ENCODE measurements around the gene HENMT1.

DNA sequence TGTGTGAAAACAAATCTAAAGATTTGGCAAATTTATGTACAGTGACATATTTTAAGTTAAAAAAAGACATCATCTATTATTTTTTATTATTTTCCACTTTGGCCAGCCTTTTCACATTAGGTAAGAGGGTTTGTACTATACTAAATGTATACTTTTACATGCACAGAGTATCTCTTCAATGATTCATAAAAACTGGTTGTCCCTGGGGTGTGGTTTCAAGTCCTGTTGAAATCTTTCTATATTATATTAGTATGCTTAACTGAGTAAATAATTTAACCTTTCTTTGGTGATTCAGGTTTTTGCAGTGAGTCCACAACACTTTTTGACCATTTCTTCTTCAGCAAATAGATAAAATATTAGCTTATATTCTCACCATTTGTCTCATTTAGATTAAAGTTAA lies 55.3 kb downstream of the HENMT1 start:
- no peak for TF ChIP-seq POLR2A (IDR thresholded peaks at IDR 0.05; ENCODE audit: low read depth, low read length)
- TF ChIP-seq POLR2AphosphoS5 (IDR thresholded peaks at IDR 0.05; ENCODE audit: low read depth, low read length): no peak
- no peak for TF ChIP-seq TAF1 (IDR thresholded peaks at IDR 0.05; ENCODE audit: borderline replicate concordance, low read depth, low read length)
